DMS79 (cell line): ENCODE data around the gene MYCL.
A peak's percentile ranks its signal among the peaks of the same experiment; 100 is the strongest.
"Not testable (repeated sequence)": the region's sequence is repeated elsewhere in the genome, so short reads cannot be mapped to it uniquely, and the experiment has no call there.

Experiments
- DNase-seq: peaks from one replicate; lab custom pipeline; 2025; lab: John Stamatoyannopoulos, UW

The MYCL gene

DNA sequence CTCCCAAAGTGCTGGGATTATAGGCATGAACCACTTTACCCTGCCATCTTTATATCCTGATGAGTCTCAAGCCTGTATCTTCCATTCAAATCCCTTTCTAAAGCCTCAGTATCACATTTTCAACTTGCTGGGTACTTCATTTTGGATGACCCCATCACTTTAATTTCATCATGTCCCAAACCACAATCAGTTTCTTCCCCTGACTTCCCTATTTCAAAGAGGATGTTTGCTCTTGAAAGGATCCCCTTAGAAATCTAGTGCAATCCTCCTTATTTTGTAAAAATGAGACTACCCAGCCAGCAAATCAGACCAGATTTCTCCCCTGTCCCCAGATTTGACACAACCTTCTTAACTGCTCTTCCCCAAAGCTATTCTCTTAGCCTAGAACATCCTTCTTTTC, 11.4 kb downstream of the MYCL start:
- no peak for DNase-seq

DNA sequence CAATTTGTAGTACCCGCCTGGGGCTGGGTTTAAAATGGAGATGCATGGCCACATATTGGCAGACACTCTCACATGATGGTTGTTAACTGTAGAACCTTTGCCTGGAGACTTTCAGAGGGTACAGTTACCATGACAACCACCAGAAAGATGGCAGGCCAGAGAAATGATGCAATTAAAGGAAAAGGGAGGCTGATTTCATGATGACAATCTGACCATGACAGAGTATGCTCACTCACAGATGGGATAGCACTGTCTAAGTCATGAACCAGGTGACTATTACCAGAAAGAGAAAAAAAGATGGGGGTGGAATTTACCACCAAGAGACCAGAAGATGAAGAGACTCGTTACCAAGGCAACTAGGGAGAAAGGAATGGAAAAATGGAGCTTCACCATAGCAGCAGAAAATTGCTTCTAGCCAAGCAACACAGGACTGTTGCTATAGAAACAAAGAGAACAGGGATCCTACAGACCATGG, 14.9 kb downstream of the MYCL start:
- peak; percentile 49 for DNase-seq

DNA sequence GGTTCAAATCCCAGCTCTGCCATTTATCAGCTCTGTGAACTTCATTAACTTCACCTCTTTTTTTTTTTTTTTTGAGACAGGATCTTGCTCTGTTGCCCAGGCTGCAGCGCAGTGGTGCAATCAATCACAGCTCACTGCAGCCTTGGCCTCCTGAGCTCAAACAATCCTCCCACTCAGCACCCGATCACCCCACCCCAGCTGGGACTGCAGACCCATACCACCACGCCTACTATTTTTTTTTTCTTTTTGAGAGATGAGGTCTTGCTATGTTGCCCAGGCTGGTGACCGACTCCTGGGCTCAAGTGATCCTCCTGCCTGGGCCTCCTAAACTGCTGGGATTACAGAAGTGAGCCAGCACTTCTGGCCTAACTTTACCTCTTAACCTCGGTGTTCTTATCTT, 16.2 kb downstream of the MYCL start:
- no peak for DNase-seq

DNA sequence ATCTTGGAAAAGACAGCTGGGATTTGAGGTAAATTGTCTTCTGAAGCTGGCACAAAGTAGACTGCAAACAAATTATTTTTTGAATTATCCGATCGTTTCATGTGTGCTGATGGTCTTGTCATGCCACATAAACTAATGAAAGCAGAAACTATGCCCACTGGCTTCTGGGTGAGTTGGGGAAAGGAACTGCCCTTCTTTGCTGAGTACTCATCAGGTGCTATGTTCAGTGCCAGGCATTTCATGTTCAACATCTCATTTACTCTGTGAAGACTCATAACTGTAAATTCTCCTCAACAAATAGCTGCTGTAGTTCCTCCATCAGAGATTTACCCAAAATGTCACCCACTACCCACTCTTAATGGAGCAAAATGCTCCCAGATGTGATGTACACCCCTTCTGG, 19.6 kb downstream of the MYCL start:
- DNase-seq = no peak

DNA sequence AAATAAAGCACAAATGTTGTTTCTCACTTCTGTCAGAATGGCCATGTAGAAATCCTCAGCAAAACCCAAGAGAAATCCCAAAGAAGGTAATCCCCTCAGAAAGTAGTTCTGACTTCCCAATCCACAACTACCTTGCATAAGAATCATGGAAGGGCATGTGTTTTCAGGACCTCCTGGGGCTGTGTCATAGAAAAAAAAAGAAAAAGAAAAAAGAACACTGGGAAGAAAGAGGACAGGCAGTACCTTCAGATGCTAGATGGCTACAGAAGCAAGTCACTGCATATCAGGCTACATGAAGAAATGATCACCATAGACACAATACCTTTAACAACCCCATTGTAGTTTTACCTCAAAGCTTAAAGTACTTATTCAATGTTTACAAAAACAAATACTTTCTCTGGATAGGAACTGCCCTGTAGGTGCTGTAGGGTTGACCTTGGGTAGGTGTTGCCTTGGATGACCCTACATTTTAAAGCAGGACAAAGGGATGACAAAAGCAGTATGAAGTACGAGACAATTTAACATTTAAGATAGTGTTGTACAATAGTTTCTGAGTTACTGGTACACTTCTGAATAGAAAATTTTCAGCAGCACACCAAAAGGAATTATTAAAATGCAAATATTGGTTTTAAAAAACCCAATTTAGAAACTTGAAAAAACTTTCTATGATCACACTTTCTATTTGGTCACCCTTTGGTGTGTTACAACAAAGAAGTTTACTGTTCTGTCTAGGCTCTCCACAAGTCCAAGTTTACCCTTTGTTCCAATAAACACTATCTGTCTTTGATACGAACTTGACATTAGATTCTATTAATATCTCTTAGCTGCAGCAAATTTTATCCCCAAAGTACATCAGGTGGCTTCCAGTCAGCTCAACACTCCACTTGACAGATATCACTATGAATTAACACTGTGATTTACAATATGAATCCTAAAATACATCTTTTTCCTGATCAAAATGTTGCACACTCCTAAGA, 23.4 kb downstream of the MYCL start:
- DNase-seq = no peak

DNA sequence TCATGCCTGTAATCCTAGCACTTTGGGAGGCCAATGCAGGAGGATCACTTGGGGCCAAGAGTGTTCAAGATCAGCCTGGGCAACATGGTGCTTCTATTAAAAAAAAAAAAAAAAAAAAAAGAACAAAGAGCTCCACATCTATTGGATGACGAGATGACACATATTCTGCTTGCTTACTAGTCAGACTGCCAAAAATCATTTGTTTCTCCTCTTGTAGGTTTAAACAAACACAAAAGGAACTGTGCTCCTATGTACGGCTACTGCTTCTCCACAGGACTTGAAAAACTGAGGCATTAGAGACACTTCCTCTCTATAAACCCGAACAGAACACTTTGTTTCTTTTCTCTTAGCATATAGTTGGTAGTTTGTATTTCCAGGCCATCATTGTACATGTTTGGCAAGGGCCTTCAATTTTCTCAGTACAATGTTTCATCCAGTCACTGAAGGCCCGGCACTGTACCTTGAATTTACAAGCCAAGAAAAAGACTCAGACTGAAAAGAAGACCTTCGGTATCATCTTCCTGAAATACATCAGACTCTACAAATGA, 24.4 kb downstream of the MYCL start:
- DNase-seq = no peak

DNA sequence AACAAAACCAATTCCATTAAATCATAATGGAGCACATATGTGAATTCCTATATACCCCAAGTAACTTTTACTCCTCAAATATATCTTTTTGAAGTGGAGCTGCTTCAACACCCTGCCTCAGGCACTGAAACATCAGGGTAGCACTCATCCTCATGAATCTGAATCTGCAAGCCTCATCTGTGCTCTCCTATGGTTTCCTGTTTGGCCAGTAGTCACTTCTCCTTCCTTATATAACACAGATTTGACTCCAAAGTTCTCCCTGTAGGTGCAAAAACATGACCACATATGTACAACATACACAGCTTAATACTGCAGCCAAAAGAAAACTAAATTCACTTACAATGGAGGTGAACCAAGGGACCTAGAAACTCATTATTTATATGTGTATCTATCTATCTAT, 25.6 kb downstream of the MYCL start:
- DNase-seq = no peak

DNA sequence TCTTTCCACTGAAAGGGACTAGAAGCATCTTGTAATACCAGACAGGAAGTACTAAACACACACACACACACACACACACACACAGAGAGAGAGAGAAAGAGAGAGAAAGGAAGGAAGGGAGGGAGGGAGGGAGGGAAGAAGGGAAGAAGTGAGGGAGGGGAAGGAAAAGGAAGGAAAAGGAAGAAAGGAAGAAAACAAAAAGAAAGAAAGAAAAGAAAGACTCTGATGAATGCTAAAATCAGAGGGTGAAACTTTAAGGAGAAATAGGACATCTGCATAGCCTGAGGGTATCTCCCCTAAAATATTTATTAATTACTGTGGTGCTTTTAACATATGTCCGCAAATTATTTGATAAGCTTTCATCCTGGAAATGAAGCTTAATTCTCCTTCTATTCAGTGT, 29.0 kb downstream of the MYCL start:
- DNase-seq = no peak

DNA sequence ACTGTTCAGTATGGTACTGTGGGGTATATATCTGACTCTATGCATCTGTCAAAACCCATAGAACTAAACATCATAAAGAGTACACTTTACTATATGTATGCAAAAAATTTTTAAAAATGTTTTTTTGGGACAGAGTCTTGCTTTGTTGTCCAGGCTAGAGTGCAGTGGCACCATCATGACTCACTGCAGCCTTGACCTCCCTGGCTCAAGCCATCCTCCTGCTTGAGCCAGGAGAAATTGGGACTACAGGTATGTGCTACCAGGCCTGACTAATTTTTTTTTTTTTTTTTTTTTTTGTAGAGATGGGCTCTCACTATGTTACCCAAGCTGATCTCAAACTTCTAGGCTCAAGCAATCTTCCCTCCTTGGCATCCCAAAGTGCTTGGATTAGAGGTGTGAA, 29.9 kb downstream of the MYCL start:
- no peak for DNase-seq

DNA sequence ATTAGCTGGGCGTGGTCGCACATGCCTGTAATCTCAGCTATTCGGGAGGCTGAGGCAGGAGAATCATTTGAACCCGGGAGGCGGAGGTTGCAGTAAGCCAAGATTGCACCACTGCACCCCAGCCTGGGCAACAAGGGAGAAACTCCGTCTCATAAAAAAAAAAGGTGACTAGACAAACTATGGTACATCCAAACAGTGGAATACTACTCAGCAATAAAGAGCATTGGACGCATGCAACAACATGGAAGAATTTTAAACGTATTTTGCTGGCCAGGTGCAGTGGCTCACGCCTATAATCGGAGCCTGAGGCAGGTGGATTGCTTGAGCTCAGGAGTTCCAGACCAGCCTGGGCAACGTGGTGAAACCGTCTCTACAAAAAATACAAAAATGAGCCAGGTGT, 30.7 kb downstream of the MYCL start:
- not testable (repeated sequence) for DNase-seq

DNA sequence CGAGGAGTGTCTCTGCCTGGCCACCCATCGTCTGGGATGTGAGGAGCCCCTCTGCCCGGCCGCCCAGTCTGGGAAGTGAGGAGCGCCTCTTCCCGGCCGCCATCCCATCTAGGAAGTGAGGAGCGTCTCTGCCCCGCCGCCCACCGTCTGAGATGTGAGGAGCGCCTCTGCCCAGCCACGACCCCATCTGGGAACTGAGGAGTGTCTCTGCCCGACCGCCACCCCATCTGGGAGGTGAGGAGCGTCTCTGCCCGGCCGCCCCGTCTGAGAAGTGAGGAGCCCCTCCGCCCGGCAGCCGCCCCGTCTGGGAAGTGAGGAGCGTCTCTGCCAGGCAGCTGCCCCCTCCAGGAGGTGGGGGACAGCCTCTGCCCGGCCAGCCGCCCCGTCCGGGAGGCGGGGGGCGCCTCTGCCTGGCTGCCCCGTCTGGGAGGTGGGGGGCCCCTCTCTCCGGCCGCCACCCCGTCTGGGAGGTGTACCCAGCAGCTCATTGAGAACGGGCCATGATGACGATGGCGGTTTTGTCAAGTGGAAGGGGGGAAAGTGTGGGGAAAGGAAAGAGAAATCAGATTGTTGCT, 32.1 kb downstream of the MYCL start:
- not testable (repeated sequence) for DNase-seq

DNA sequence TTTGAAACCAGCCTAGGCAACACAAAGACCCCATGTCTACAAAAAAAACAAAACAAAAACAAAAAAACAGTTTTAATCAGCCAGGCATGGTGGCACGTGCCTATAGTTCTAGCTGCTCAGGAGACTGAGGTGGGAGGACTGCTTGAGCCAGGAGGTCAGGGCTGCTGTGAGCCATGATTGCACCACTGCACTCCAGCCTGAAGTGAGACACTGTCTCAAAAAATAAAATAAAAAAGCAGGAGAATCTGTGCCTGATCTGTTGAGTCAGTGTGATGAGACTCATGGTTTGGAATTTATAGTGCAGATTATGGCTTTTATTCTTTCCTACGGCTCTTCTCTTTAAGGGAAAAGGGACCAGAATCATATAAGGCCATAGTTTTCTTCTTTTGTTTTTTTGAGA, 35.0 kb downstream of the MYCL start:
- no peak for DNase-seq

DNA sequence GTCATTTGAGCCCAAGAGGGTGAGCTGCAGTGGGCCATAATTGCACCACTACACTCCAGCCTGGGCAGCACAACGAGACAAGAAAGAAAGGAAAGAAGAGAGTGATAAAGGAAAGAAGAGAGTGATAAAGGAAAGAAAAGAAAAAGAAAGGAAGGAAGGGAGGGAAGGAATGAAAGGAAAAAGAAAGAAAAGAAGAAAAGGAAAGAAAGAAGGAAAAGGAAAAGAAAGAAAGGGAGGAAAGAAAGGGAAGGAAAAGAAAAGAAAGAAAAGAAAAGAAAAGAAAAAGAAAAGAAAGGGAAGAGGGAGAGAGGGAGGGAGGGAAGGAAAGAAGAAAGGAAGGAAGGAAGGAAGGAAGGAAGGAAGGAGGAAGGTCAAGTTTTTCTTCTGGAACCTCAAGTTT, 36.0 kb downstream of the MYCL start:
- no peak for DNase-seq

DNA sequence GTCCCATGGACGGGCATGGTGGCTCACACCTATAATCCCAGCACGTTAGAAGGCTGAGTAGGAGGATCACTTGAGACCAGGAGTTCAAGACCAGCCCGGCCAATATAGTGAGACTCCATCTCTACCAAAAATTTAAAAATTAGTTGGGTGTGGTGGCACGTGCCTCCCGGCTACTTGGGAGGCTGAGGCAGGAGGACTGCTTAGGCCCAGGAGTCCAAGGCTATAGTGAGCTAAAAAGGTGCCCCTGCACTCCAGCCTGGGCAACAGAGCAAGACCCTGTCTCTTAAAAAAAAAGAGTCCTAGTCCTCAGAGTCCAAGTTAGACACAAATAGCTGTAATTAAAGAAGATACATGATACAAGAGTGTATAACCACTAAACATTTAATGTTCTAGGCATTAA, 38.5 kb downstream of the MYCL start:
- no peak for DNase-seq

DNA sequence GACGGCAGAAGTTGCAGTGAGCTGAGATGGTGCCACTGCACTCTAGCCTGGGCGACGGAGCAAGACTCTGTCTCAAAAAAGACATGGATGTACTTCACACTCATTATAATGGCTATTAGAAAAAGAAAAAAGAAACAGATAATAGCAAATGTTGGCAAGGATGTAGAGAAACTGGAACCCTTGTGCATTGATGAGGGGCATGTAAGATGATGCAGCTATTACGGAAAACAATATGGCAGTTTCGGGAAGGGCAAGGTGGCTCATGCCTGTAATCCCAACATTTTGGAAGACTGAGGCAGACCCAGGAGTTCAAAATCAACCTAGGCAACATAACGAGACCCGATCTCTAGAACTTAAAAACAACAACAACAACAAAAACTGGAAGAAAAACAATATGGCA, 40.7 kb downstream of the MYCL start:
- DNase-seq = no peak

DNA sequence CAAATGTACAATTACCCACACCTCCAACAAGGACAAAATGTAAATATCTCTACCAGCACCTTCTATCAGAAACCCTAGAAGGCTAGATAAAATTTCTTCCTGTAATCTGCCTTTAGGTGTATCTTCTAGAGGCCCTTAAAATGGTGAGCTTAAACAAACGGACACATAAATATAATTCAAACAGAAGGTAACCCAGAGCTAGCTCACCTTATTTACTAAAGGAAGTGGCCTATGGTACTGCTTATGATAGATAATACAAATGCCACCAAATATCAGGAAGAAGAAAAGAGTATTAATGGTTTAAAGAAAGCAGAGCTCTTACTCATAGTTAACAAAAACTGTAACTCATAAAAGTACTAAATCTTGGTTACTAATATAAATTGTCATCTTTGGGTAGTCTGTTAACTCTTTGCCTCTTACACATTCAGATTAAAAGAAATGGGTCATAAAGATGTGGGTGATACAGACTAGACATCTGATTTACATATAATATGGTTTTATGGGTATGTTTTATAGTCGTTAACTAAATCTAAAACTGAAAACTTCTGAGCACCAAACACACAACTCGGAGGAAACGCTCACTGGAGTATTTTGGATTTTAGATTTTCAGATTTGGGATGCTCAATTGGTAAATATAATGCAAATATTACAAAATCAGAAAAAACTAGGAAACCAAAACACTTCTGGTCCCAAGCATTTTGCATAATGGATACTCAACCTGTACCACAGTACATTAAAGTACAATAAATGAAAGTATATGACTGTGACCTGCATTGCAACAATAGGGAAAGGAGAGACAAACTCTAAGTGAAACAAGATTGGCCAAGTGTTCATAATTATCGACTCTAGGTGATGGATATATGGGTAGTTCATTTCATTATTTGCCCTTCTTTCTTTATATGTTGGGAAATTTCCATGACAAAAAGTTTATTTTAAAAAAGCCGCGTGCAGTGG, 41.6 kb downstream of the MYCL start:
- no peak for DNase-seq

DNA sequence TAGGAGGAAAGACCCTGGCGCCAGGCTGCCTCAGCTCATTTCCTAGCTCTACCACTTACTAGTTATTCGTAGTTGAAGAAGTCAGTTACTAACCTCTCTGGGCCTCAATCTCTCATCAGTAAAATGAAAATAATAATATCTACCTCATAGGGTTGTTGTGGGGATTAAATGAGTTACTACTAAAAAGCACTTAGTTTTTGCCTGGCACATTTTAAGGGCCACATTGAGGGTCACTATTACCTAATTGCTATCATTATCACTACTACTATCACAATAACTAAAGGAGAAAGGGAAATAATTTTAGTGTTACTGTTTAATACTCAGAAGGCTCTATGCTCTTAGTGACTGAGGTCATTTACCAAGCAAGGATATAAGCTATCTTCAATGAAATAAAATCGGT, 43.4 kb downstream of the MYCL start:
- DNase-seq = no peak

DNA sequence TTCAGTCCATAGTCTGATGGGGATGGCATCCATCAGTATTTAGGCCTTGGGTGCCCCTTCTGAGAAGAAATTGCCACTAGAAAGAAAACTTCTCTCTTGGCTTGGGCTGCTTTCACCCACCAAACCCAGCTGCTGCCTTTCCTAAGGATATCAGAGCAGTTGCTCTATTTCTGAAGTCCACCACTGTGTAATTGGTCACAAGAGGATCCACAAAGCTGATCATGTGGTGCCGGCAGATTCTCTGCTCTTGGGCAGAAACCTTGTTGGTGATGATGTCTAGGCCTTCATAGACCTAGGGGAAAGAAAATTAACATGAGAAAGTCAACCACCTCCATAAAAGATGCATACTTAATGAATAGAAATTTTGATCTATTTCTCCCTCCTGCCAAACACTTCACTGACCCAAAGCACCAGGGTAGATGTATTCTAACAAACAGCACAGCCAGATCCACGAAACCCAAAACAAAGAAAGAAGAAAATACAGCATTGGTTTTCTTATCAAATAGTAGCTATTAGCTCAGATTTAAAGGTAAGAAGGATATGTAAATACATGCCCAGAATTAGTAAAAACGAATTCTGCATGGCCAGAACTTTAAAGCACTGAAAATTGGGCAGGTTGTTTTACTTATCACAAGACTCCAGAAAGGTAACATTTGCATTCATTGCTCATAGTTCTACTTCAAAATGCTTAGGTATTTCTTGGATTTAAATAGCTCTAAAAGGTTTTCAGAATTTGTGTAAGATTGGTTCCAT, 44.4 kb downstream of the MYCL start:
- no peak for DNase-seq

DNA sequence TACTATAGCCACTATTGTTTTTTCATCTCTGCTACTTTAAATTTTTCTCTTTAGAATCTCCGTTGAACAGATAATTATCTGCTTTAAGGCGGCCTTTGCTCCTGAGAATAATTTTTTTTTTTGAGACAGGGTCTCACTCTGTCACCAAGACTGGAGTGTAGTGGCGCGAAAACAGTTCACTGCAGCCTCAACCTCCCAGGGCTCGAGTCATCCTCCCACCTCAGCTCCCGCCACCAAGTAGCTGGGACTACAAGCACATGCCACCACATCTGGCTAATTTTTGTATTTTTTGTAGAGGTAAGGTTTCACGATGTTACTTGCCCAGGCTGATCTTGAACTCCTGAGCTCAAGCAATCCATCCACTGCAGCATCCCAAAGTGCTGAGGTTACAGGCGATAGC, 47.0 kb downstream of the MYCL start:
- no peak for DNase-seq

DNA sequence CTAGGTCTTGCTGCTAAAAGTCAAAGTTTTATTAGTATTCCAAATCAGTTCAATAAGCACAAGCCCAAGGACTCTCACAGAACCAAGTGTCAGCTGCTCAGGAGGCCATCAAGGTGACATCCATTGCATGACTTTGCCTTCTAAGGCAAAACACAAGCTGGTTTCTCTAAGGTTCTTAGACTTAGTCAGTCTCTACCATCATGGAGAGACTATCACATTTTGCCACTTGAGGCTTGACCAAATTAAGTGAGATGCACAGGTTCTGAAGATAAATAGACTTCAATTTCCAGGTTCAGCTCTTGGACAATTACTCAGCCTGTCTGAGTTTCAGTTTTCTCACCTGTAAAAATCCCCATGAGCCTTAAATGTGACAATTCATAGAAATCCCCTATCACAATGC, 47.4 kb downstream of the MYCL start:
- no peak for DNase-seq

DNA sequence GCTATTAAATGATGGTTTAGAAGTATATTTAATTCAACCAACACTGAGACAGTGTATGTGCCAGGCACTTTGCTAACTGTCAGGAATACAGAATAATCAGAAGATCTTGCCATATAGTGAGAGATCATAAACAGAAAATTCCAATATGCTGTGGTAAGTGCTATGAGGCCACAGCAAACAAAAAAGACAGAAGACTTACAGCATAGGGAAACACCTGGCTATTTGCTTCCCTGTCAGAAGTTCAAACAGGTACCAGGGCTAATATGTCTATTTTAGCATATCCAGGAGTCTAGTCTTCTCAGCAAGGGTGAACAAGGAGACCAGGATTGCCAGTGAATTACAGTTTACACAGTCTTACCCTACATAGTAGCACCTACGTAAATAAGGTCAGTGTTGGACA, 48.8 kb downstream of the MYCL start:
- DNase-seq = no peak
